Measurements from ENCODE around the gene RYR1. TPM values are rescaled to one million over a fixed set of nuclear protein-coding genes. Genes with fewer than 3 reads are reported as not detected.

The RYR1 gene
- total RNA-seq, 1 experiment from 2014 or later: 4.1 TPM

- RAD21 ChIA-PET (ENCODE audit: low non-redundant PET in 1 of 2, low total read pairs in 2 of 2, uncharacterized antibody in 2 of 2, unreplicated experiment in 2 of 2): no interaction called here
- CTCF ChIA-PET: no interaction called here
- Histone ChIP-seq H4K20me1 (ENCODE audit: insufficient read depth) (no peaks in the 10 kb centered on the region), H3K4me1 (ENCODE audit: control insufficient read depth in 1 of 2, insufficient read depth in 2 of 2, low read length in 2 of 2) (peaks cover 2 to 16% of the 10 kb centered on the region in 2 experiments; a peak in 3 of 4 replicates), H3K9me3 (ENCODE audit: control insufficient read depth in 1 of 2, insufficient read depth in 1 of 2, low read depth in 1 of 2, low read length in 2 of 2) (no peaks in the 10 kb centered on the region), H3K79me2 (ENCODE audit: insufficient read depth, low read length) (no peaks in the 10 kb centered on the region), H3K27me3 (ENCODE audit: insufficient read depth, low read length) (no peaks in the 10 kb centered on the region), H3K9ac (ENCODE audit: low read length) (peak overlapping the region; percentile 38; the same call in 1 of the 2 replicates), H2AFZ (ENCODE audit: low read depth, low read length, poor library complexity, severe bottlenecking) (no peak overlapping the region), H3K4me2 (ENCODE audit: low read length) (peak overlapping the region; percentile 61), H3K4me3 (replicated peaks in 1 of 2; ENCODE audit: low read depth in 1 of 2, low read length in 2 of 2) (peak overlapping the region in 1 of 2 experiments; percentile 35; a peak in 1 of 4 replicates), H3K36me3 (ENCODE audit: control insufficient read depth in 1 of 2, insufficient read depth in 2 of 2, low read length in 2 of 2) (no peaks in the 10 kb centered on the region), H3K27ac (ENCODE audit: low read depth, low read length) (peak overlapping the region; percentile 35; the same call in 1 of the 2 replicates), H3K9me2 (ENCODE audit: insufficient read depth) (no peaks in the 10 kb centered on the region)
- TF ChIP-seq, protein P1, sequence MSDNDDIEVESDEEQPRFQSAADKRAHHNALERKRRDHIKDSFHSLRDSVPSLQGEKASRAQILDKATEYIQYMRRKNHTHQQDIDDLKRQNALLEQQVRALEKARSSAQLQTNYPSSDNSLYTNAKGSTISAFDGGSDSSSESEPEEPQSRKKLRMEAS (IDR thresholded peaks at IDR 0.05): peak; percentile 65
- TF ChIP-seq CBX3 (IDR thresholded peaks at IDR 0.05; ENCODE audit: low read depth): no peak
- peak; percentile 59; the same call in 1 of the 2 replicates for TF ChIP-seq ZFX (IDR thresholded peaks at IDR 0.05)
- no peak for DNase-seq (ENCODE audit: low read depth, low spot score)
- no TSS peak for BruUV-seq (replicated peaks)
- ATAC-seq: peak; percentile 70
- intact Hi-C loops (cut with micrococcal nuclease): no loop called here
- POLR2A ChIA-PET: no interaction called here
These were observed 131.6 kb downstream of the RYR1 start for GRCh38 chr19:38564981-38565690.

GRCh38 chr19:38565691-38566105 lies 132.2 kb downstream of the RYR1 start:
- Histone ChIP-seq H2AFZ (ENCODE audit: low read depth, low read length, poor library complexity, severe bottlenecking) (no peak overlapping the region), H3K9ac (ENCODE audit: low read length) (peak overlapping the region; percentile 38; the same call in 1 of the 2 replicates), H3K27ac (ENCODE audit: low read depth, low read length) (peak overlapping the region; percentile 35; the same call in 1 of the 2 replicates), H3K27me3 (ENCODE audit: insufficient read depth, low read length) (no peaks in the 10 kb centered on the region), H3K79me2 (ENCODE audit: insufficient read depth, low read length) (no peaks in the 10 kb centered on the region), H3K4me3 (replicated peaks in 1 of 2; ENCODE audit: low read depth in 1 of 2, low read length in 2 of 2) (peak overlapping the region in 1 of 2 experiments; percentile 35; a peak in 1 of 4 replicates), H3K9me2 (ENCODE audit: insufficient read depth) (no peaks in the 10 kb centered on the region), H3K4me2 (ENCODE audit: low read length) (peak overlapping the region; percentile 61), H4K20me1 (ENCODE audit: insufficient read depth) (no peaks in the 10 kb centered on the region), H3K36me3 (ENCODE audit: control insufficient read depth in 1 of 2, insufficient read depth in 2 of 2, low read length in 2 of 2) (no peaks in the 10 kb centered on the region), H3K9me3 (ENCODE audit: control insufficient read depth in 1 of 2, insufficient read depth in 1 of 2, low read depth in 1 of 2, low read length in 2 of 2) (no peaks in the 10 kb centered on the region), H3K4me1 (ENCODE audit: control insufficient read depth in 1 of 2, insufficient read depth in 2 of 2, low read length in 2 of 2) (peaks cover 2 to 16% of the 10 kb centered on the region in 2 experiments; a peak in 3 of 4 replicates)
- intact Hi-C loops (cut with micrococcal nuclease): no loop called here
- POLR2A ChIA-PET: no interaction called here
- TF ChIP-seq ZFX (IDR thresholded peaks at IDR 0.05) (0 out of 2 replicates have a peak, but pooled peaks have one; percentile 22), SIN3A (IDR thresholded peaks at IDR 0.05; ENCODE audit: low read depth) (no peak)
- no TSS peak for BruUV-seq (replicated peaks)
- RAD21 ChIA-PET (ENCODE audit: low non-redundant PET in 1 of 2, low total read pairs in 2 of 2, uncharacterized antibody in 2 of 2, unreplicated experiment in 2 of 2): no interaction called here
- CTCF ChIA-PET: no interaction called here
- no peak for DNase-seq (ENCODE audit: low read depth, low spot score)
- peak; percentile 24 for ATAC-seq

All from HCT116 (cell line).